Tibial artery (tissue), 4 donors: ENCODE data around the gene OR9I1.

ENCODE experiments used
- DNase-seq, 2 donors: peaks; one replicate each; pipeline ENCODE4 v3.0.0-alpha.2; 2019
- H3K27ac ChIP-seq, 2 donors: fragments of 200-600 bp; sonication (generic) in 1 of 2; 1 replicate in 1 of 2; 2 replicates in 1 of 2; pipeline ENCODE4 v1.5.1; 2018 to 2019; ENCODE audit warnings: mild to moderate bottlenecking in 1 of 2
- H3K27me3 ChIP-seq, 2 donors: fragments of 200-600 bp; sonication (generic) in 1 of 2; one replicate each; pipeline versions ENCODE4 v1.5.1 to v1.6.0; 2016 to 2019
- H3K36me3 ChIP-seq, 3 donors: fragments of 200-600 bp; sonication (generic) in 2 of 3; one replicate each; pipeline ENCODE4 v1.5.1; 2016 to 2019; ENCODE audit warnings: mild to moderate bottlenecking in 2 of 3
- H3K4me1 ChIP-seq, 4 donors: fragments of 200-600 bp; sonication (generic) in 2 of 4; 1 replicate in 3 of 4; 2 replicates in 1 of 4; pipeline ENCODE4 v1.5.1; 2016 to 2019
- H3K4me3 ChIP-seq, 2 donors: fragments of 200-600 bp; sonication (generic) in 1 of 2; 1 replicate in 1 of 2; 2 replicates in 1 of 2; pipeline ENCODE4 v1.5.1; 2018 to 2019; ENCODE audit warnings: mild to moderate bottlenecking in 2 of 2
- H3K9me3 ChIP-seq, 3 donors: fragments of 200-600 bp; sonication (generic) in 1 of 3; one replicate each; pipeline ENCODE4 v1.5.1; 2016 to 2019
- CTCF ChIP-seq, 2 experiments: fragments of 200-600 bp in 1 of 2; fragments of 450-650 bp in 1 of 2; IDR thresholded peaks; one replicate each; pipeline ENCODE4 v1.5.1; 2017 to 2019; ENCODE audit warnings: antibody characterized with exemption in 2 of 2, mild to moderate bottlenecking in 1 of 2, moderate library complexity in 1 of 2
- intact Hi-C: fragments of 100-400 bp; cut with DNase I; formaldehyde crosslinking; loops from one replicate; pipeline ENCODE4 v1.15.0; 2023; ENCODE audit warnings: low total_unique reads

Gene OR9I1

GRCh38 chr11:58097437-58097836 is 27.9 kb downstream of the OR9I1 start:
- H3K27ac ChIP-seq: no peak overlapping the region
- no peaks in the 10 kb centered on the region for H3K4me1 ChIP-seq
- no peaks in the 10 kb centered on the region for H3K36me3 ChIP-seq
- no peak overlapping the region for H3K4me3 ChIP-seq
- H3K9me3 ChIP-seq: peaks cover 0 to 2% (median under 1%) of the 10 kb centered on the region in 3 donors
- no peaks in the 10 kb centered on the region for H3K27me3 ChIP-seq
- no peak for TF ChIP-seq CTCF (IDR thresholded peaks at IDR 0.05)
- no peak for DNase-seq
- intact Hi-C loops: no loop called here

- H3K36me3 ChIP-seq: no peaks in the 10 kb centered on the region
- no peak overlapping the region for H3K27ac ChIP-seq
- no peak for TF ChIP-seq CTCF (IDR thresholded peaks at IDR 0.05)
- no peaks in the 10 kb centered on the region for H3K4me1 ChIP-seq
- H3K9me3 ChIP-seq: no peaks in the 10 kb centered on the region
- no peak overlapping the region for H3K4me3 ChIP-seq
- H3K27me3 ChIP-seq: no peaks in the 10 kb centered on the region
- intact Hi-C loops: no loop called here
- no peak for DNase-seq
Measured at GRCh38 chr11:58086528-58086927, 38.8 kb downstream of the OR9I1 start.

GRCh38 chr11:58075781-58076180 is 49.5 kb downstream of the OR9I1 start:
- Histone ChIP-seq H3K36me3 (no peaks in the 10 kb centered on the region), H3K27ac (no peak overlapping the region), H3K4me3 (no peak overlapping the region), H3K4me1 (no peaks in the 10 kb centered on the region), H3K9me3 (no peaks in the 10 kb centered on the region), H3K27me3 (no peaks in the 10 kb centered on the region)
- no peak for TF ChIP-seq CTCF (IDR thresholded peaks at IDR 0.05)
- intact Hi-C loops: no loop called here
- DNase-seq: no peak

GRCh38 chr11:58070585-58070984 is 54.7 kb downstream of the OR9I1 start:
- no peaks in the 10 kb centered on the region for H3K27me3 ChIP-seq
- H3K4me1 ChIP-seq: no peaks in the 10 kb centered on the region
- H3K4me3 ChIP-seq: no peak overlapping the region
- H3K36me3 ChIP-seq: no peaks in the 10 kb centered on the region
- intact Hi-C loops: no loop called here
- no peaks in the 10 kb centered on the region for H3K9me3 ChIP-seq
- no peak overlapping the region for H3K27ac ChIP-seq
- DNase-seq: no peak
- TF ChIP-seq CTCF (IDR thresholded peaks at IDR 0.05): no peak

GRCh38 chr11:58068655-58069054 is 56.7 kb downstream of the OR9I1 start:
- H3K27me3 ChIP-seq: no peaks in the 10 kb centered on the region
- no peaks in the 10 kb centered on the region for H3K36me3 ChIP-seq
- no peak for TF ChIP-seq CTCF (IDR thresholded peaks at IDR 0.05)
- intact Hi-C loops: no loop called here
- no peak overlapping the region for H3K27ac ChIP-seq
- H3K4me1 ChIP-seq: no peaks in the 10 kb centered on the region
- no peaks in the 10 kb centered on the region for H3K9me3 ChIP-seq
- H3K4me3 ChIP-seq: no peak overlapping the region
- no peak for DNase-seq

- no peak for TF ChIP-seq CTCF (IDR thresholded peaks at IDR 0.05)
- intact Hi-C loops: no loop called here
- no peak overlapping the region for H3K27ac ChIP-seq
Measured at GRCh38 chr11:58067685-58068084, 57.6 kb downstream of the OR9I1 start.

More at GRCh38 chr11:58067685-58068084, 57.6 kb downstream of the OR9I1 start:
- Histone ChIP-seq H3K36me3 (no peaks in the 10 kb centered on the region), H3K27me3 (no peaks in the 10 kb centered on the region), H3K4me3 (no peak overlapping the region), H3K4me1 (no peaks in the 10 kb centered on the region), H3K9me3 (no peaks in the 10 kb centered on the region)
- DNase-seq: no peak
